Stimulated activated CD8-positive, alpha-beta memory T cell treated with anti-CD3 and anti-CD28 coated beads, Interleukin-2, amount 100 ng/mL, for 48 hours (primary cell): ENCODE measurements around the gene WWOX.

Experiments used
- DNase-seq, 2 donors: peaks; one replicate each; pipeline ENCODE4 v3.0.0-alpha.2; 2020; ENCODE audit warnings: low read depth in 2 of 2

The WWOX gene

DNA sequence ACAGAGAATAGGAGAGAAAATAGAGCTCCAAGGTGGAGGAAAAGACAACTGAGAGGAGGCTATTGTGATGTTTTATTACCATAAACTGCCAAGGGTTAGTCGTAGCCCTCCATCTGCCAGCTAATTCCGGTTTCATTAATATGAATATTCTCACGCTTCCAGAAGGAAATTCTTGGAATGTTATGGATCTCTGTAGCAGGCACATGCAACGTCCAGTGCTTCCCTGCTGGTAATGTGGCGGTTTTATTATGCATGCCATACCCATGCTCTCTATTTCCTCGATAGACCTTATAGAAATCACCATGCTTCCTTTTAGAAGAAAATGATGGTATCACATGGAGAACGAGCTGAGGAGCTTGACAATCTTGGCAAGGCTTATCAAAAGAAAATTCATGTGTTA lies 1037.5 kb downstream of the WWOX start:
- no peak for DNase-seq

DNA sequence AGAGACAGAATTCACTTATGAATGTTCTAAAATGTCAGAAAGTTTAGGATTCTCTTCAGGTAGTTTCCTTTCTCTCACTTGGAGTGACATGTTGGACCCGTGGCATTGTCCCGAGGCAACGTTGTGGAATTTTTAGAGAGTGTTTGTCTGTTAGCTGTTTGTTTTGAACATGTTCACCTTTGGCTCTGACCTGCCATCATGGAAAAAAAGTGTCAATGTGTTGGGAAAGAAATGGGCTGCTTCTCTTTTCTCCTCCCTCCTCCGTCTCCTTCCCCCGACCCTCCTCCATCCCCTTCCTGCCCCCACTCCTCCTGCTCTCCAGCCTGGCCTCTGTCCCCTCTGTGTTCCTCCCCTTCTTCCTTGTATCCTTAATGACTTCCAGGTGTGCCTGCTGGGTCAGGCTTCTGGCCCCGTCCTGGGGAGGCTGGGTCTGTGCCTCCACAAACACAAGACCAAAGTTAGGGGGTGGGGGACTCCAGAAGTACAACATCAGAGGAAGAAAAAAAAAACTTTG lies 1038.0 kb downstream of the WWOX start:
- no peak for DNase-seq

DNA sequence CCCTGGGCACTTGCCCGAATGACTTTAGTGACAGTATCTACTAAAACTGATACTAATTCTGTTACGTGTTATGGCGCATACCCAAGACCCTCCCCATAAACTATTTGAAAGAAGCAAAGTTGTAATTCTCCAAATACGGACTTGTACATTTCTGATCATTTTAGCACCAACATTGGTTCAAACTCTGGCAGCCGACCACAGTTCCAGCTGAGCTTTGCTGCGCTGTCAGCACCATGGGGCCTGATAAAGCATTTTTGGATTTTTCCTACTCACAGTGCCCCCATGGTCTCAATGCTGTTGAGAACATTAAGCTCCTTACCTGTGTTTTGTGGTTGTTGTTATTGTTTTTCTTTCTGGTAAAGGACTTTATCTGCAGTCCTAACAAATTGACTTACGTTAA lies 1040.3 kb downstream of the WWOX start:
- no peak for DNase-seq

DNA sequence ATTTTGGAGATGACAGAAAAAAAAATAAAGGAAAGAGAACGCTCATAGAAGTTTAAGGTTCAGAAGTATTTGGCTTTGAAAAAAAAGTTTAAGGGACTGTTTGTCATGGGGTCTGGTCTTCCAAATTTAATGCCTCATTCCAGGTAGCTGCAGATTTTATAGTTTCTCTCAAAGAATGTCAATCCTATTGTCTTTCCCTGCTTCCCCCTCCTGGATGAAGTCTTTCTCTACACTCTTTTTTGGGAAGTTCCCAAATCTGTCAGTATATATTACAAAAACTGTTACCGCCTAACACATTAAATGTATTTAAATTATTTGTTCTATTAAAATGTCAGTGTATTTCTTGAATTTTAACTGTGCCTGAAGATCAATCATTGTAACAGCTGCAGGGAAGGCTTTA lies 1043.6 kb downstream of the WWOX start:
- no peak for DNase-seq

DNA sequence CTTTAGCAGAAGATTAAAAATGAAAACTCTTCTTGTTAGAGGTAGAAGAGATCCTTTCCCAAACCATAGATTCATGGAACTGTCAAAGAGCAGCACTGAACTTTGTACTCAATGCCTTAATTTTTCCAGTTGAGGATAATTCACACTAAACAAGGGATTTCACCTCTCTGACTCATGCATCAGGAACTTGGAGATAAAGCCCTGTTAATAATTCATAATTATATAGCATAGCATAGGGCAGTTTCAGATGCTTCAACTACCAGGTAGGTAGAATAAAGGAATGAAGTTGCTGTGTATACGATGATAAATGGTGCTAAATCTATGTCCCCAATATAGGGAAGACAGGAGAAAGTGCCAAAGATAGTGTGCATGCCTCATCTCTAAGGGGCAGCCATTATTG lies 1050.7 kb downstream of the WWOX start:
- no peak for DNase-seq

DNA sequence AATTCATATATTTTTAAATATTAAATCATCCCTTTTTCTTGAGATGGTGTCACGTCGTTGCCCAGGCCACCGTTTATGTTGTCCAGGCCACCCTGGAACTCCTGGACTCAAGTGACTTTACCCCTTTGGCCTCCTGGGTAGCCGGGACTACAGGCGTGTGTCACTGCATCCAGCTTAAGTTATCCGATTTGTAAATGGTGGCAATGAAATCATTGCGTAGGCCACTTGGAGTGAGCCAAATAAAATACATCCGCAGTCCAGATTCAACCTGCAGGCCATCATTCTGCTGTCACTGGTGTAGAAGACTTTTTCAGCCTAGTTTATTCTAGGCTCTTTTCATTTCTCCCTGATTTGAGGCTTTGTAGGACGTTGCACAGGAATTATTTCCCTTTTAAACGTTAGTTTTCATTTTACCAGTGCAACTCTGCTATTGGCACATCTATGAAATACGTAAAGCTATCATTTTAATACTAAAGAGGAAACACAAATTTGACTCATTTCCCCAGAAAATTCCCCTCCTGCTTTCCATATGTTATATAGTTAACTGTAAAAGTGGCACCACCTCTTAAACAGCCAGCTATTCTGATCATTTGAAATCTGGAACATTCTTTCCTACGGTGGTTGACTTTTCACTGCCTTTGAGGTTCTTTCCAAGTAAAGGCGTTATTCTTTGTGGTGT lies 1051.3 kb downstream of the WWOX start:
- DNase-seq, result no peak

DNA sequence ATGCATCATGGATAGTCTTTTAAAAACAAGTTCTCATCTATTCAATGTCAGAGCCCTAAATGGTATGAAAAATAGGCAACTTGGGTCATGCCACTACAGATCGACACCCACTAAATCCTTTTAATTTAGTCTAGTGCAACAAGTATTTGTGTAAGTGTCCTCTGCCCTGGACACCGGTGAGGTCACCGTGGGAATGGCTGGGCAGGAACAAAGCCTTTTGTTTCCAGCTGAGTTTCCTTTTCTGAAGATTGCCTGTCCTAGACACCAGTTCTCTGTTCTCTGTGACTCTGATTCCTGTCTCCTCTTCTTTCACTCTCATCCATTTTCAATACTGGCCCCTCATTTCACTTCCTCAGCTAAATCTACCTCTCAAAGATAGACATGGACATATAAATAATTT lies 1054.6 kb downstream of the WWOX start:
- no peak for DNase-seq

DNA sequence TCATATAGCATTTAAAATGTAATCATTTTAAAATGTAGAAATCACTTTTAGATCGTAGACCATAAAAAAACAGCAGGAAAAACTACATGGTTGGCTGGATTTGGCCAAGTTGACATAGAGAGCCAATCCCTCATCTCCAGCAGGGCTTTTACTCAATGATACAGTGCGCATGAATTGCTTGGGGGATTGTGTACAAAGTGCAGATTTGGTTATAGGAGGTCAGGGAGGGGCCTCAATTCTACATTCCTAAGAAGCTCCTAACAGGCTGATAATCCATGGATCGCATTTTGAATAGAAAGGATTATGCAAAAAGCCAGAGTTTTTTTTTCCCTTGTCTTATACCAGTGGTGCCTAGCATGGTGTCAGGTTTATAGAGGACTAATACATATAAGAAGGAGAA lies 1056.0 kb downstream of the WWOX start:
- DNase-seq, result no peak

DNA sequence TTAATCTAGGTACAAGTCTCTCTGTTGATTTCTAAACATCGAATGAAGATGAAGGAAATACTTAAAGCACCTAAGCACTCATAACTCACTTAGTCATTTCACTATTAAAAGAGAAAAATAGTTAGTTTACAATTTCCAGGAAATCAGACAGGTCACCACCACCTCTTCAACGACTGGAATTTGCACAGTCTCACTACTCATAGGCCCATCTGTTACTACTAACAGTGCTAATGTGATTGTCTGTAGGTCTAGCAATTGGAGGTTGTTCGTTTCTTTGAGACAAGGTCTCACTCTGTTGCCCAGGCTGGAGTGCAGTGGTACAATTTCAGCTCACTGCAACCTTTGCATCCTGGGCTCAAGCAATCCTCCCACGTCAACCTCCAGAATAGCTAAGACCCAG lies 1056.5 kb downstream of the WWOX start:
- no peak for DNase-seq

DNA sequence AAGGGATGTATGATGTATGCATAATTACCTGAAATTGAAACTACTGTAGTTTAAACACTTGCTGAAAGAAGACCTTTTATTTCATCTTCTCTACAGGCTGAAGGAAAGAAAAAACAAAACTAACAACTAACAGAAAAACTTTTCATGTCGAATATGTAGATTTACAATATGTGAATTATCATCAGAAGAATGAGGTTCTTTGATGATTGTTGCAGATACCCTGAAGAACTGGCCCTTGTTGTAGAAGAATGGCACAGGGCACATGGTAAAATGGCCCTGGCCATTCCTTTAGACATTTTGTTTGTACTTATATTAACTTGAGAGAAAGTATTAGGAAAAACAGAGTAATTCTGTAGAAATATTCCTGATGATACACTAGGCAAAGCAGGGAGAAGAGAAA lies 1057.3 kb downstream of the WWOX start:
- DNase-seq, result no peak

DNA sequence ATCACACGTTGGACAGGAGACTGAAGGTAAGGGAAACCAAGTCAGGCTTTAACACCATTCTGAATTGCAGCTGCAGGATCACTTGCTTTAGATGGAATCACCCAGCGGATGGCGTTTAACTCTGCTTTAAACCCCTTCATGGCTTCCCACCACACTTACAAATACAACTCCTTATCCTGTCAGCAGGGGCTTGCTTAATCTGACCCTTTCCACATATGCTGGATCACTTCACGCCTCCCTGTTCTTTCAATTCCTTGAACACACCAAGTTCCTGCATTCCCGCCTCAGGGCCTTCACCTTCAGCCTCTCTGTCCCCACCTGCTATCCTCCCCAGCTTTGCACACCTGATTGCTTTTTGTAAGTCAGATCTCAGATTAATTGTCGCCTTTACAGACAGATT lies 1058.9 kb downstream of the WWOX start:
- DNase-seq, result no peak

DNA sequence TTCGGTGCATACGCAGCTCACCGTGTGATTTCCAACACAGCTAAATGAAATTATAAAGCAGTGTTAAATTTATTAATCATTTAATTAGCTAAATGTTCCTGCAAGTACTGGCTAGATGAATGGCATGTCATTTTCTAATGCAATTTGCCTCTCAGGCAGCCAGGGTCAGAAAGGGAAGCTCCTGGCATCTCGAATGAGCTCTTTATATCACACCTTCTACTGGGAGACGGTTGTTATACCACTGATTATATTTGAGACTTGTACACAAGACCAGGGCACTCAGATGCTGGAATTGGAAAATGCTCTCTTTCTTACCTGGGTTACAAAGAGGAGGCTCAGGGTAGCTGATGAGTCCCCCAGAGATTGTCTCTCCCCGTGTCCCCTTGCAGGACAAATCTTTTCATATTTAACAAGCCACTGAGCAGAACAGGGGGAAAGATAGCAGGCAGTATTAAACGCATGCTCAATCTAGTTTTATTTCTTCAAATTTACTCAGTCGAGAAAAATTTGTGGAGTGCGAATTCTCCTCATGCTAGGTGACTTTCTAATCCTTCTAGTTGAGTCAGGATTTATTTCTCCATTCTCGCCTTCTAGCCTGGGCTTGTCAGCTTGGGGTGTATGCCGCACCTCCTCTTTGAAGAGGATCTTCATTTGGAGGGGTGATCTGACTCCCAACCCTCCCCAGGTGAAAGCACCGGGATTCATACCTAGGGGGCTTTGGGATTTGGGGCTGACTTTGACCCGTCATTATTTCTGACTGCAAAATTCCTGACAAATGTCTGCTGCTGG lies 1060.0 kb downstream of the WWOX start:
- DNase-seq, result no peak

DNA sequence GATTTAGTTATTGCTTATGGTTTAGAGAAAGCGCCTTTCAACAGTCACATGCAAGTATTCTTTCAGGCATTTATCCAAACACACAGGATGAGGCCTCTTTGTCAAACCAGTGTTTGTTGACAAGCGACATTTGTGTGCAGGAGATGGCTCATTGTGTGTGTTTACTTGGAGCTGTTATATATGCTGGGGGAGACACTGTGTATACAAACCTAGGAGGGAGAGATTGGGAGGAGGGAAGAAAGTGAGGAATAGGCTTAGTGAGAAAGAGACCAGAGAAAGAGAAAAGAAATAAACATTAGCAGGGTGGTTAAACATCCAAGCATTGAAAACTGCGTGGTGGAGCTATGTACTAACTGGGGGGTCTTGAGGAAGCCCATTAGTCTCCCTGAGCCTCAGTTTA lies 1063.5 kb downstream of the WWOX start:
- no peak for DNase-seq

DNA sequence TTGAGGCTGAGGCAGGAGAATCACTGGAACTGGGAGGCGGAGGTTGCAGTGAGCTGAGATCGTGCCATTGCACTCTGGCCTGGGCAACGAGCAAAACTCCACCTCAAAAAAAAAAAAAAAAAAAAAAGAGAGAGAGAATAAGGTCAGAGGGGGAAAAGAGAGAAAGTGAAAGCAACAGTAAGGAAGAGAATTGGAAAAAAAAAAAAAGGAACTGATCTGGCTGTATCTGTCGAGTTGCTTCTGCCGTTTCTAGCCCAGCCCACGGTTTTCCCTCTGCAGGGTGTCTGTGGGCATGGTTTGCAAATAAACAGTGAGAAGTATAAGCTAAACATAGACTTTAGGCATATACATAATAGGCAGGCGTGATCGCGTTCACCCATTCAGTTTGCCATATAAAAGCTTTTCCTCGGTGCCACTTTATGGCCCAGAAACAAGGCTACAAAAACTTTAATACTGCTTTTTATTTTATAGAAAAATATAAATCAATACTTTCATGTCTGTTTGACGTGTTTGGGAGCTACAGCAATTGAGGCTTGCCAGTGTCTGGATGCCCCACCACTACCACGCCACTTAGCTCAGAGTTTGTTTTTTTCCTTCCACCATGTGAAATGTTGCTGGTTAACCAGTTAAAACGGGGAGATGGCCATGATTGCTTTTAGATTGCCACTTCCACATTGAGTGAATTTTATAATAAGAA lies 1064.4 kb downstream of the WWOX start:
- DNase-seq, result no peak

DNA sequence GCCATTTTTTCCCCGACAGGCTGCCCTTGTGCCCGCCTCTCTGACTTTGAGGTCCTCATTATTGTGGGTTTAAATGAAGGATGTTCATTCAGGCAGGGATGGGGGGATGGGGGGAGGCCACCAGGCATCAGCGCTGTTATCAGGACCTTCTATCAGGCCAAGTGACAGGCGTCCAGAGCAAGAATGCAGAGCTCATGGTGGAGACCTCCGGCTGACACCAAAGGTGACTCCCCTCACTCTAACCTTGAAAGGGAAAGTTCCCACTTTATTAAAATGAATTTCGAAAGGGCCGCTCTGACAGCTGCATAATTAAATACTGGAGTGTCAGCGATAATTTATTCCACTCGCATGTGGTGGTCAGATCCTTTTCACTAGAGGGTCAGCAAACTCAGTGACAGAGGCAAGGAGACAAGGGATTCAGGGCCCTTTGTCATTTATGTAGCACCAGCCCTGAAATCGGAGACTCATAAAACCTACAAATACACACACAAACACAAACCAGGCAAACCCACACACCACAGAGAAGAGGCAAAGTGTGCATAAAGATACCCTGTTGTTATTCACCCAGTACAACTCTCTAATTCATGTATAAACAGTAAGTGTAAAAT lies 1065.0 kb downstream of the WWOX start:
- DNase-seq, result no peak

DNA sequence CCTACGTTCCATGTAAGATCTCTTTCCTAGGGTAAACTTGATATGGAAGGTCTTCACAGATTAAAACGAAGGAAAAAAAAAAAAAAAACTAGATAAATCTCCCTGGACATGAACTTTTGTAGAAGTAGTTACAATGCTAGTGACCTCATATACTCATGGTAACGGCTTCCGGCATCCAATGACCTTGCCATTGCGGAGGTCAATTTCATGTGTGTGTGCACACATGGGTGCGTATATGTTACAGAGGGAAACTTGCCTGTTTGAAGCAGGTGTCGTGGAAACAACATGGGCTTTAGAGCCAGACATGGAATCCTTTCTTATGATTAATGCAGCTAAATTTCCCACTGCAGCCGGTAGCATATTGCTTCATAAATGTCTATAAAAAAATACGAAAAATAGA lies 1065.6 kb downstream of the WWOX start:
- DNase-seq, result no peak

DNA sequence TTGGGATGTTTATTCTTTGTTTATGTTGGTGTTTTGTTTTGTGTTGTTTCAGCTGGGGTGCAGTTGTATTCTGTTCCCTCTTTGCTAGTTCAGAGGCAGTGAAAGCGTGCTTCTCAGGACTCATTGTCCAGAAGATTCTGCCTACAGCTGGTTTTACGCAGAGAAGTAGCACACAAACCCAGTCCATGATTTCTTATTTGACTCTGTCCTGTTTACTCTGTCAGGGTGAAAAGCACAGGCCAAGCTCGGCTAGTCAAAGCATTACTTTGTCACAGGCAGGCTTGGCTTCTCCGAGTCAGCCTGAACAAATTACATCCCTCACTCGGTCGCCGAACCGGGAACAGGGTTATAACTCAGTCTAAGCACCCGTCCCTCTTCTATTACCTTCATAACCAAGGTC lies 1066.1 kb downstream of the WWOX start:
- no peak for DNase-seq

DNA sequence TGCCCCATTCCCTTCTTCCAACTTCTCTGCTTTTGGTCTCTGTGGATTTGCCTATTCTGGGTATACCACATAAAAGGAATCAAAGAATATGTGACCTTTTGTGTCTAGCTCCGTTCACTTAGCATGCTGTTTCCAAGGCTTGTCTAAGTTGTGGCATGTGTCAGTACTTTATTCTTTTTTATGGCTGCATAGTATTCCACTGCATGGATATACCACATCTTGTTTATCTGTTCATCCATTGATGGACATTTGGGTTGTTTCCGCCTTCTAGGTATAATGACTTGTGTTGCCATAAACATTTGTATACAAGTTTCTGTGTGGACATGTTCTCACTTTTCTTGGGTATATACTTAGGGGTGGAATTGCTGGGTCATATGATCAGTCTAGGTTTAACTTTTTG lies 1068.4 kb downstream of the WWOX start:
- no peak for DNase-seq

DNA sequence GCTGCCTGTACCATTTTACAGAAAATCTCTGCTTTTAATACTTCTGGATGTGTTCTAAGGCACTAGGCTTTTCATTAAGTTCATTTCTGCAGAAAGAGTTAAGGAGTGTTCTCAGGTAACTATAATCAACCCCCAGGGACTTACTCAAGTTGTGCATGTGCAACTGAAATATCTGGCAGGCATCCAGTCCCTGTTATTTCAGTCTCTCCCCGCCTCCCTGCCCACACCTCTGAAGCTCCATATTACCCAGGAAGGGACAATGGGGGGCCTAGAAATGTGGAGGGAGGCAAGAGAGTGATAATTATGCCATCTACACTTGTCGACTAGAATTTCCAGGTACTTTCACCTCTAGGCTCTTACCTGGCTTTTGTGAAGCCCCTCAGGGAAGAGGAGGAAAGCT lies 1068.9 kb downstream of the WWOX start:
- DNase-seq, result no peak

DNA sequence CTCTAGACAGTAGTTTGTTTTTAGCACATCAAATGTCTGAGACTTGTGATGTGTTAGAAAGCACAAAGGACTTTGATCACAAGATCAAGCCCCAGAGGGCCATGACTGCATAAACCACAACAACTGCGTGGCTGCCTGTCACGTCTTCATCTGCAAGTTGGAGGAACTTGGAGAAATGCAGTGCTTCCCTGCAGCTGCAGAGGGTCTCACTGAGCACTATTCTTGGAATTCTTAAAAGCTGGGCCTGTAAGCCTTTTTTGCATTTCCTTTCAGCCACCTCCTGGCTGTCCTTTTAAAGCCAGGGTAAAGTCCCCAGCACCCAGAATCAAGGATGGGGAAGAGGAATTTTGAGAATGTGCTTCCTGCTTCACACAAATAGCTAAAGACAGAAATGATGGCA lies 1069.8 kb downstream of the WWOX start:
- DNase-seq, result no peak

DNA sequence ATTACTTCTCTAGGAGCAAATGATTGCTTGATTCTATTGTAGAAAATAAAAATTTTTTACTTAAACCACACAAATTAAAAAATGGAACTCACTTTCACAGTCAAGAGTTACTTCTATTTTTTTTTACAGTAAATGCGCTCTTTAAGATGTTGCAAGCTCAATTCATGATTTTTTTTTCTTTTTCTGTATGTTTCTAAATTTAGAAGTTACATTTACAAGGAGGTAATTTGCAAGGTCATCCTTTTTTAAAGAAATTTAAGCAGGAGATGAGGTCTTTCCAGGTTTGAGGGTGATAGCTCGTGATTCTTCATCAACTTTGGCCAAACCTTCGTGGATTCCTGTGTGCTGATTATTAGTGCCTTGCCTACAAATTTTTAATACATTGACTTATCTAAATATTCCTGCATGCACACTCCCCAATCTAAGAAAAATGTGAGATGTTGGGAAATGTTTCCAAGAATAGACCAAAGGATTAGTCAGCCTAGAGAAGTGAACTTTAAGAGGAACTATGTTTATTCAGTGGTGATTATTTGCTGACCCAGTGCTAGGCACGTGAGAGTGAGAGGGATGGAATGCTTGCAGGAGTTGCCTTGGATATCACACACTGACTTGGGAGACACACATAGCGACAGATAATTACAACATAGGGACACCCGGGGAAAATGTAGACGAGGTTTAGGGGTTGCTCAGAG lies 1071.2 kb downstream of the WWOX start:
- DNase-seq, result no peak

DNA sequence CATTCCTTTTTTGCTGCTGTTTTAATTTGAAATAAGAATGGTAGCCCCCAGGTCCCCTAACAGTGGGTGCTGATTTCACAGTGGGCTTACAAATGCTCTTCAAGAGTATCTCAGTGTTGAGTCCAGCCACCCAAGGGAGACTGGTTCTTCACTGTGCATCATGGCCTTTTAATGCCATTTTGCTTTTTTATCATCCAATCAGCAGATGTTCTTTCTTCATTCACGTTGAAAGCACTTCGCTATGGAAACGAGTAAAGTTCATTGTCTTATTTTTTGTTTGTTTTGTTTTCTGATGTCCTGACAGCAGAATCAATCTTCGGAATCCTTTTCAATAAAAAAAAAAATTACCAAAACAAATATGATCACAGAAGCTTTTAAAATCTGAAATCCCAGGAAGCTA lies 1072.0 kb downstream of the WWOX start:
- no peak for DNase-seq
